HG02642 (cell line): ENCODE results near the gene TBC1D22B.

Source experiments
- ATAC-seq: cut with Tn5 transposase; IDR thresholded peaks from one replicate; pipeline ENCODE4 v1.9.1; 2021; ENCODE audit warnings: mild to moderate bottlenecking; ENCODE audit not compliant: unreplicated experiment, poor library complexity

The TBC1D22B gene

GRCh38 chr6:37261198-37261597 is 3.6 kb downstream of the TBC1D22B start:
- ATAC-seq, result no peak

GRCh38 chr6:37262446-37263026 is 5.0 kb downstream of the TBC1D22B start:
- no peak for ATAC-seq

GRCh38 chr6:37265001-37265400 is 7.4 kb downstream of the TBC1D22B start:
- no peak for ATAC-seq

GRCh38 chr6:37265860-37266259 is 8.3 kb downstream of the TBC1D22B start:
- ATAC-seq, result no peak

GRCh38 chr6:37269105-37269504 is 11.5 kb downstream of the TBC1D22B start:
- no peak for ATAC-seq

- no peak for ATAC-seq
These were observed 15.4 kb downstream of the TBC1D22B start for GRCh38 chr6:37272834-37273566.

GRCh38 chr6:37273690-37274089 is 16.1 kb downstream of the TBC1D22B start:
- no peak for ATAC-seq

- no peak for ATAC-seq
These were observed 17.8 kb downstream of the TBC1D22B start for GRCh38 chr6:37275350-37275749.

GRCh38 chr6:37277001-37277409 is 19.4 kb downstream of the TBC1D22B start:
- no peak for ATAC-seq

- no peak for ATAC-seq
These were observed 22.0 kb downstream of the TBC1D22B start for GRCh38 chr6:37279366-37280134.

- ATAC-seq, result no peak
These were observed 22.8 kb downstream of the TBC1D22B start for GRCh38 chr6:37280162-37280887.

GRCh38 chr6:37282371-37282770 is 24.8 kb downstream of the TBC1D22B start:
- no peak for ATAC-seq

- ATAC-seq, result no peak
These were observed 25.7 kb downstream of the TBC1D22B start for GRCh38 chr6:37283268-37283667.

GRCh38 chr6:37283671-37284151 is 26.1 kb downstream of the TBC1D22B start:
- no peak for ATAC-seq

- no peak for ATAC-seq
These were observed 27.2 kb downstream of the TBC1D22B start for GRCh38 chr6:37284781-37285180.

GRCh38 chr6:37285861-37286311 is 28.3 kb downstream of the TBC1D22B start:
- ATAC-seq, result no peak

- peak; percentile 40 for ATAC-seq
These were observed 30.1 kb downstream of the TBC1D22B start for GRCh38 chr6:37287519-37288157.

GRCh38 chr6:37288247-37288646 is 30.7 kb downstream of the TBC1D22B start:
- ATAC-seq, result no peak

GRCh38 chr6:37289931-37290330 is 32.4 kb downstream of the TBC1D22B start:
- ATAC-seq, result no peak

- no peak for ATAC-seq
These were observed 35.9 kb downstream of the TBC1D22B start for GRCh38 chr6:37293426-37293825.
